A549 (cell line): ENCODE results near the gene QRICH1.

Experiments
- KDM5A ChIP-seq: fragments of 200-600 bp; sonication (generic); IDR thresholded peaks from 2 replicates; pipeline ENCODE4 v1.6.1; 2016; ENCODE audit warnings: antibody characterized with exemption, mild to moderate bottlenecking
- MAX ChIP-seq: IDR thresholded peaks from 2 replicates; pipeline ENCODE4 v1.6.1; 2012
- POLR2A ChIP-seq: IDR thresholded peaks from 2 replicates; pipeline ENCODE4 v1.6.1; 2012; ENCODE audit warnings: mild to moderate bottlenecking, low read length
- TF ChIP-seq, protein P1 (sequence below): fragments of >200 bp; sonication (Bioruptor Twin); formaldehyde crosslinking; IDR thresholded peaks from 3 replicates; pipeline ENCODE4 v1.5.1; 2016

- no peak for TF ChIP-seq KDM5A
- TF ChIP-seq, protein P1, sequence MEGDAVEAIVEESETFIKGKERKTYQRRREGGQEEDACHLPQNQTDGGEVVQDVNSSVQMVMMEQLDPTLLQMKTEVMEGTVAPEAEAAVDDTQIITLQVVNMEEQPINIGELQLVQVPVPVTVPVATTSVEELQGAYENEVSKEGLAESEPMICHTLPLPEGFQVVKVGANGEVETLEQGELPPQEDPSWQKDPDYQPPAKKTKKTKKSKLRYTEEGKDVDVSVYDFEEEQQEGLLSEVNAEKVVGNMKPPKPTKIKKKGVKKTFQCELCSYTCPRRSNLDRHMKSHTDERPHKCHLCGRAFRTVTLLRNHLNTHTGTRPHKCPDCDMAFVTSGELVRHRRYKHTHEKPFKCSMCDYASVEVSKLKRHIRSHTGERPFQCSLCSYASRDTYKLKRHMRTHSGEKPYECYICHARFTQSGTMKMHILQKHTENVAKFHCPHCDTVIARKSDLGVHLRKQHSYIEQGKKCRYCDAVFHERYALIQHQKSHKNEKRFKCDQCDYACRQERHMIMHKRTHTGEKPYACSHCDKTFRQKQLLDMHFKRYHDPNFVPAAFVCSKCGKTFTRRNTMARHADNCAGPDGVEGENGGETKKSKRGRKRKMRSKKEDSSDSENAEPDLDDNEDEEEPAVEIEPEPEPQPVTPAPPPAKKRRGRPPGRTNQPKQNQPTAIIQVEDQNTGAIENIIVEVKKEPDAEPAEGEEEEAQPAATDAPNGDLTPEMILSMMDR, result no peak
- no peak for TF ChIP-seq MAX
- TF ChIP-seq POLR2A, result no peak
Observed at GRCh38 chr3:49013113-49013737, 80.6 kb downstream of the QRICH1 start.
